OCI-LY7 (cell line): Measurements from ENCODE around the gene RUFY2.

ENCODE experiments used
- CTCF ChIP-seq: fragments of 200-600 bp; sonication (generic); conservative IDR thresholded peaks from 2 replicates; pipeline ENCODE4 v1.5.1; 2014; ENCODE audit warnings: mild to moderate bottlenecking, antibody characterized with exemption, low read length, moderate library complexity, mixed read lengths
- EZH2phosphoT487 ChIP-seq: fragments of 200-600 bp; sonication (generic); IDR thresholded peaks from 2 replicates; pipeline ENCODE4 v1.6.1; 2018; ENCODE audit warnings: low read depth, borderline replicate concordance, mild to moderate bottlenecking, mixed run types, antibody characterized with exemption, low read length, moderate library complexity, mixed read lengths

GRCh38 chr10:68359189-68359588, 47.9 kb downstream of the RUFY2 start:
- no peak for TF ChIP-seq CTCF
- no peak for TF ChIP-seq EZH2phosphoT487
